HFF-Myc (cell line): ENCODE data around the gene FSTL4.

Experiments used
- DNase-seq: peaks from one replicate; pipeline ENCODE4 v3.0.0-alpha.2; 2011; ENCODE audit warnings: low read depth; ENCODE audit errors: extremely low read depth
- H3K4me3 ChIP-seq: replicated peaks from 2 replicates; pipeline ENCODE4 v1.5.1; 2011; ENCODE audit warnings: low read depth, mild to moderate bottlenecking, control low read depth, low read length
- TF ChIP-seq, protein P1 (sequence below): IDR thresholded peaks from 2 replicates; pipeline ENCODE4 v1.5.1; 2012; ENCODE audit warnings: mild to moderate bottlenecking, low read depth, low read length, control low read depth; ENCODE audit errors: missing control alignments

The FSTL4 gene

DNA sequence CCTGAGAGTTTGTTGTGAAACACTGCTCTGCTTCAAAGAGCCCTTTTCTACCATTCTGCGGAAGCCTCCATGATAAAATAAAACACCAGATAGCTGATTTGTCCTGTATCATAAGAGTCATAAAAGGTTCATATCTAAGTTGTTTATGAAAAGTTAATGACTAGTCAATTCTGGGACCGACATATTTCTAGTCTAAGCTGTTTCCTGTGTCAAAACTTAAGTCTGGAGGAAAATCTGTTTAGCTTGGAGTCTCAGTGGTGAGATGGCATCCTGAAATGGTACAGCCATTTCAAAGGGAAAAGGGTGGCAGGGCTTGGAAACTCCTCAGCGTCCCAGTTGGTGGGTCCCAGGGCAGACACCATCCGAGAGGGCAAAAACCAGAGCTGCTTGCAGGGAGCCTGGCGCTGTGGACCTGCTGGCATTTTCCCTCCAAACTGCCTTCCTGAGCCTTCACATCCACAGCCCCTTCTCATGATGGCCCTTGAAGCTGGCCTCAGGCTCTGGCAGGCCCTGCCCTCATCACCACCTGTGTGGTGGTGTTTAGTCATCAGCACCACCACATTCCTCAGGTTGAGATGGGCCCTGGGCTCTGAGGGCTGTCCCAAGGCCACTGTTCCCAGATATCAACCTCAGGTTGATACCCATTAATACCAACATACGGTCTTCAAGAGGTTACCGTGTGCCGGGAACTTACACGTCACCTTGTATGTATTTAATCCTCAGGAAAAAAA is 376.5 kb downstream of the FSTL4 start:
- TF ChIP-seq, protein P1, sequence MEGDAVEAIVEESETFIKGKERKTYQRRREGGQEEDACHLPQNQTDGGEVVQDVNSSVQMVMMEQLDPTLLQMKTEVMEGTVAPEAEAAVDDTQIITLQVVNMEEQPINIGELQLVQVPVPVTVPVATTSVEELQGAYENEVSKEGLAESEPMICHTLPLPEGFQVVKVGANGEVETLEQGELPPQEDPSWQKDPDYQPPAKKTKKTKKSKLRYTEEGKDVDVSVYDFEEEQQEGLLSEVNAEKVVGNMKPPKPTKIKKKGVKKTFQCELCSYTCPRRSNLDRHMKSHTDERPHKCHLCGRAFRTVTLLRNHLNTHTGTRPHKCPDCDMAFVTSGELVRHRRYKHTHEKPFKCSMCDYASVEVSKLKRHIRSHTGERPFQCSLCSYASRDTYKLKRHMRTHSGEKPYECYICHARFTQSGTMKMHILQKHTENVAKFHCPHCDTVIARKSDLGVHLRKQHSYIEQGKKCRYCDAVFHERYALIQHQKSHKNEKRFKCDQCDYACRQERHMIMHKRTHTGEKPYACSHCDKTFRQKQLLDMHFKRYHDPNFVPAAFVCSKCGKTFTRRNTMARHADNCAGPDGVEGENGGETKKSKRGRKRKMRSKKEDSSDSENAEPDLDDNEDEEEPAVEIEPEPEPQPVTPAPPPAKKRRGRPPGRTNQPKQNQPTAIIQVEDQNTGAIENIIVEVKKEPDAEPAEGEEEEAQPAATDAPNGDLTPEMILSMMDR, result no peak
- DNase-seq, result no peak
- H3K4me3 ChIP-seq, result no peak overlapping the region

DNA sequence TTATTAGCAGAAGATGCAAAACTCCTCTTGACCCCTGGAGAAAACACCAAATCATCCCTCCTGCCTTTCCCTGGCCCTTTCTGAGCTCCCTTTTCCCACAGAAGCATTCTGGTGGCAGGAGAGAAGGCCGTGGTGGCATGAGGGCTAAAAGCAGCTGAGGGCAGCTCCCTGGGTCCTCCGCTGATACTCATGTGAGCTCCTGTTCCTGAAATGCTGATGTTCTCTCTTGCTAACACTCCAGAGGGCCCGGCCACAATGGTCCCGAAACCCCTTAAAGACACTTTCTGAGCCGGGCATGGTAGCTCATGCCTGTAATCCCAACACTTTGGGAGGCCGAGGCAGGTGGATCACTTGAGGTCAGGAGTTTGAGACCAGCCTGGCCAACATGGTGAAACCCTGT is 377.4 kb downstream of the FSTL4 start:
- TF ChIP-seq, protein P1, result no peak
- no peak for DNase-seq
- no peak overlapping the region for H3K4me3 ChIP-seq

DNA sequence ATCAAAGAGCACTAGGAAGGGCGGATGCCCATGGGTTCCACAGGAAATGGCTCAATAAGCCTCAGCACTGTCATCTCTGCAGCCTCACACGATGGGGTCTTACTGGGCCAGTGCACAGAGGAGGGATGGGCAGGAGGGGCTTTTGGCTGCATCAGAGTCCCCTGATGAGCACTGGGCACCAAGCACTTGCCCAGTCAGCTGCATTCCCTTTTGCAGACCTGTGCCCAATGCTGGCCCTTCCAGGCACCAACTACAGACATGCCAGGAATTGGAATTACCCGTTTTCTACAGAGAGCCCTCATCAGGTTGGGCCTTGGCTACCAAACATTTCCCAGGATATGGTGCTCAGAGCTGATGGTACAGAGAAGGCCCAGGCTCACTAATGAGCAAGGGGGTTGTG is 378.1 kb downstream of the FSTL4 start:
- no peak overlapping the region for H3K4me3 ChIP-seq
- DNase-seq, result no peak
- TF ChIP-seq, protein P1, result no peak

DNA sequence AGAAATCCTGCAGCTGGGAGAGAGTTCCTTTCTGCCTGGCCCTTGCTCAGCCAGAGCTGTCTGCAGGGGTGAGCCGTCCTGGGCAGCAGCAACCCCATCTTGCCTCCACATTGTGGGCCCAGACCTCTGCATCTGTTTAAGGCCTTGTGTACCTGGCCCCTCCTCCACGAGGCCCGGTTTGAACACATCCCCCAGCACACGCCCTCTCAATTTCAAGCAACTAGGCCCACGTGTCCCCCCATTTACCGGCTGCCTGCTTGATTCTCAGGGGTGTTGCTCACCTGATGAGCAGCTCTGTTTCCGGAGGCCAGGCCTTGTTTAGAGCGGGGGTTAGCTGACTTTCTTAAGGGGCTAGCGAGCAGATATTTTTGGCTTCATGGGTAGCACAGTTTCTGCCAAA is 378.7 kb downstream of the FSTL4 start:
- DNase-seq, result no peak
- H3K4me3 ChIP-seq, result no peak overlapping the region
- TF ChIP-seq, protein P1, result no peak

DNA sequence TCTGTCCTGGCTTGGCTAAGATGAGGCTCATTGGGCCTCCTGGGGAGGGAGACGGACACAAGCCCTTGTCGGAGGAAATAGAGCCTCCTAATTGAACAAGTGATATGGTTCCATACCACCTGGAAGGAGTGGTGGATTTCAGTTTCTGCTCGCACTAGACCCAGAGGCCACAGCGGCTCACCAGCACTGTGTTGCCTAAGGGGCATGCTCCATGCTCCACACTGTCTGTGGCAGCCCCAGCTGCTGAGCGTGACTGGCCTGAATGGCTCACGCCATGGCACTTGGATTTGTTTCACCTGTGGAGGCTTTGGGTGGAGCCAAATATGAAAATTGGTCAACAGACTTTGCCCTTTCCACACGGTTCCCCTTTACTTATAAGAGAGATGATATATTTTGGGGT is 379.4 kb downstream of the FSTL4 start:
- TF ChIP-seq, protein P1, result no peak
- DNase-seq, result no peak
- H3K4me3 ChIP-seq, result no peak overlapping the region

DNA sequence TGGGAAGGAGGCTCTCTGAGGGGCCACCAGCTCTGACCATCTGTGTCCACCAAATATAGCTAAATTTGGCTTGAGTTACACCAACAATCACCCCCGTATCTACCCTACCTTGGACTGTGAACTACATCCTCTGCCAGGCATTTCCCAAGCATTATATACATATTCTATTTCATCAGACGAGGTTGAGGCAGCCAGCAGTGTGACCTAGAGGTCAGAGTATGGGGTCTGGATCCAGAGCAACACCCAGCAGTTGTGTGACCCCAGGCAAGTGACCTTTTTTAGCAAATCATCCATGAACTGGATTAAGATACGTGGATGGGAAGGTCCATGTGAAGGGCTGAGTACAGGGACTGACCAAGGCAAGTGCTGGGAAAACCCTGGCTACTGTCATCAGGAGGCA is 379.9 kb downstream of the FSTL4 start:
- DNase-seq, result no peak
- TF ChIP-seq, protein P1, result no peak
- H3K4me3 ChIP-seq, result no peak overlapping the region

DNA sequence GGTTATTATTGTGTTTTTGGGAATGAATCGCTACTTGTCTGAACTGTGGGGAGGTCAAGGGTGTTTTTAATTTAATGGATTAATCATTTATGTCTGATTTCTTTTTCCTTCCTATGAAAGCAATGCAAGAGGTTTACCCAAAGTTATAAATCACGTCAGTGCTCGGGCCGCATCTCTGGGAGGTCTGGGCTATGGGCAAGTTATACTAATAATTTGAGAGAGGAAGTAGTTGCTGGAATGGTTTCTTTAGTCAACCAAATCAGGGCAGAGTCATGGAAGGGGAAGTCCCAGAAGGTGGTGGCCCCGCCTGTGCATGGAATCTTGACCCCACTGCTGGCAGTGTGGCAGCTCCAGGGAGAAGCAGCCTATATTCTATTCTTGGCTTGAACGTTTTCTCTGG is 380.3 kb downstream of the FSTL4 start:
- no peak overlapping the region for H3K4me3 ChIP-seq
- peak; percentile 26 for DNase-seq
- TF ChIP-seq, protein P1, result no peak
